PC-9 (cell line): ENCODE results near the gene FAF1. TPM values are rescaled to one million over a fixed set of nuclear protein-coding genes. Genes with fewer than 3 reads are reported as not detected.
"Not testable (repeated sequence)": the region's sequence is repeated elsewhere in the genome, so short reads cannot be mapped to it uniquely, and the experiment has no call there.

Experiments used
- BruUV-seq: library from RNA; stranded (reverse); fragments of 400-500 nt; replicated peaks from 2 replicates; lab custom pipeline; 2021; lab: Mats Ljungman, UMichigan
- CTCF ChIA-PET: fragments of 300-600 bp; sonication (Branson Sonifier 250); formaldehyde crosslinking; loops from one replicate; lab custom pipeline; 2022; ENCODE audit warnings: antibody characterized with exemption; lab: Charles Lee
- POLR2A ChIA-PET: fragments of 300-600 bp; sonication (Branson Sonifier 250); formaldehyde crosslinking; loops from one replicate; lab custom pipeline; 2022; ENCODE audit warnings: antibody characterized with exemption; ENCODE audit not compliant: unreplicated experiment; lab: Charles Lee
- DNase-seq, 2 experiments: peaks; one replicate each; pipeline versions ENCODE4 v3.0.0 to v3.0.0-alpha.2; 2015 to 2022; ENCODE audit warnings: mixed read lengths in 1 of 2
- H2AFZ ChIP-seq: fragments of 200-600 bp; sonication (generic); 2 replicates; pipeline ENCODE4 v1.8.1; 2017; ENCODE audit warnings: antibody characterized with exemption
- H3F3A ChIP-seq: fragments of 200-600 bp; sonication (generic); 2 replicates; pipeline ENCODE4 v1.8.1; 2017; ENCODE audit warnings: antibody characterized with exemption, mild to moderate bottlenecking, low read depth; ENCODE audit not compliant: insufficient read depth
- H3K27ac ChIP-seq: fragments of 200-600 bp; sonication (generic); 2 replicates; pipeline ENCODE4 v1.6.1; 2016; ENCODE audit warnings: mixed run types
- H3K27me3 ChIP-seq: fragments of 200-600 bp; sonication (generic); 2 replicates; pipeline ENCODE4 v1.6.1; 2016; ENCODE audit warnings: low read depth, mixed run types; ENCODE audit not compliant: insufficient read depth
- H3K36me3 ChIP-seq: fragments of 200-600 bp; sonication (generic); 2 replicates; pipeline ENCODE4 v1.6.1; 2016; ENCODE audit warnings: low read depth, mixed run types
- H3K4me1 ChIP-seq: fragments of 200-600 bp; sonication (generic); replicated peaks from 2 replicates; pipeline ENCODE4 v1.6.1; 2016; ENCODE audit warnings: mixed run types; ENCODE audit not compliant: insufficient read depth
- H3K4me2 ChIP-seq: fragments of 200-600 bp; sonication (generic); 2 replicates; pipeline ENCODE4 v1.6.1; 2017; ENCODE audit warnings: mixed run types
- H3K4me3 ChIP-seq: fragments of 200-600 bp; sonication (generic); 2 replicates; pipeline ENCODE4 v1.6.1; 2016; ENCODE audit warnings: mixed run types
- H3K79me2 ChIP-seq: fragments of 200-600 bp; sonication (generic); 2 replicates; pipeline ENCODE4 v1.6.1; 2017; ENCODE audit warnings: low read depth, mixed run types
- H3K9me2 ChIP-seq: fragments of 200-600 bp; sonication (generic); 2 replicates; pipeline ENCODE4 v1.8.1; 2017; ENCODE audit warnings: mild to moderate bottlenecking; ENCODE audit not compliant: insufficient read depth
- H3K9me3 ChIP-seq: fragments of 200-600 bp; sonication (generic); 2 replicates; pipeline ENCODE4 v1.8.1; 2016; ENCODE audit warnings: low read depth; ENCODE audit not compliant: insufficient read depth
- H4K20me1 ChIP-seq: fragments of 200-600 bp; sonication (generic); 2 replicates; pipeline ENCODE4 v1.8.1; 2017; ENCODE audit not compliant: insufficient read depth
- EZH2 ChIP-seq: fragments of 200-600 bp; sonication (generic); IDR thresholded peaks from 2 replicates; pipeline ENCODE4 v1.8.0; 2017; ENCODE audit warnings: antibody characterized with exemption, low read depth
- intact Hi-C: fragments of 100-400 bp; cut with micrococcal nuclease; formaldehyde crosslinking; loops from one replicate; pipeline ENCODE4 v1.10.0; 2022; ENCODE audit not compliant: unreplicated experiment
- total RNA-seq: library from RNA; stranded (reverse); gene quantifications from 2 replicates; pipeline ENCODE4 v1.2.3, GENCODE V29; 2021
- TF ChIP-seq, protein P1 (sequence below): fragments of 200-600 bp; sonication (generic); conservative IDR thresholded peaks from 2 replicates; pipeline ENCODE4 v1.6.1; 2017; ENCODE audit warnings: mixed run types, antibody characterized with exemption, mild to moderate bottlenecking, moderate library complexity

FAF1 gene
- total RNA-seq, 1 experiment from 2014 or later: 105 TPM

DNA sequence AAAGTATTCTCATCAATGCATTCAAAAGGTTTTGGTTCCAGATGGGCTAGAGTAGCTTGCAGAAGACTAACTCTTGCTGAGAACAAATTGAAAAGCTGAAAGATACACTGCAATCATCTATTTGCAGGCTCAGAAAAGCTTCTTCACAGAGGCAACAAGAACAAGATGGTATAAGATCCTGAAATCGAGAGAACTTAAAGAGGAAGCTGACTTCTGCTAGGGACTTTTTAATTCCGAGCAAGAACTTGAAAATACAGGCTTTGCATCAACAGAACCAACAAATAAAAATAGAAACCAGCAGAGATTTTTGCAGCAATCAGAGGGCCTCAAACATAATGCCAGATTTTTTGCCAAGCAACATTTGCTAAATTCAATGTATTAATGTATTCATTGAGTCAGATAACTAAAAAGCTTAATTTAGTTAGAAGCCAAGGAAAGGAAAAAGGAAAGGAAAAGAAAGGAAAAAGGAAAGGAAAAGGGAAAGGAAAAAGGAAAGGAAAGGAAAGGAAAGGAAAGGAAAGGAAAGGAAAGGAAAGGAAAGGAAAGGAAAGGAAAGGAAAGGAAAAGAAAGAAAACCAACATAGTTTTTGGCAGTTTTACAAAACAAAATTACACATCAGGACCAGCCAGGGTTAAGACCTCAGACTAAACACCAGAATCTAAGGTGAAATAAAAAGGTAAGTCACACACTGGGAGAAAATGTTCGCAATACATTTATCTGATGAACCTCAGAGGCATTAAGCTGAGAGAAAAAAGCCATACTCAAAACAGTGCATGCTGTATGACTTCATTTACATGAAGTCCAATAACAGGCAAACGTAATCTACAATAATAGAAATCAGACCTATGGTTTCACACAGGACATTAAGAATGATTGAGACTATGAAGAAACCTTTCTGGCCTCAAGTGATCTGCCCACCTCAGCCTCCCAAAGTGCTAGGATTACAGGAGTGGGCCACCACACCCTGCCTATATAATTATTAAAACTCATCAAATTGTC lies 42.6 kb downstream of the FAF1 start:
- Histone ChIP-seq H3K27me3 (no peaks in the 10 kb centered on the region), H3K4me2 (no peak overlapping the region), H4K20me1 (peaks cover 4% of the 10 kb centered on the region), H3K9me3 (no peaks in the 10 kb centered on the region; the same call in 1 of the 2 replicates), H3F3A (no peaks in the 10 kb centered on the region), H3K4me1 (no peaks in the 10 kb centered on the region), H3K36me3 (peaks cover 4% of the 10 kb centered on the region; the same call in 1 of the 2 replicates), H3K27ac (no peak overlapping the region), H3K9me2 (no peaks in the 10 kb centered on the region), H2AFZ (no peak overlapping the region), H3K4me3 (no peak overlapping the region), H3K79me2 (peaks cover 61% of the 10 kb centered on the region)
- POLR2A ChIA-PET: no interaction called here
- intact Hi-C loops: no loop called here
- CTCF ChIA-PET: interaction anchor here (0.7 kb wide), 2 partner anchors 13 to 130 kb away, joined by 6 to 10 read pairs; no protein-coding TSS in a partner anchor
- no TSS peak for BruUV-seq
- DNase-seq: no peak
- TF ChIP-seq, protein P1, sequence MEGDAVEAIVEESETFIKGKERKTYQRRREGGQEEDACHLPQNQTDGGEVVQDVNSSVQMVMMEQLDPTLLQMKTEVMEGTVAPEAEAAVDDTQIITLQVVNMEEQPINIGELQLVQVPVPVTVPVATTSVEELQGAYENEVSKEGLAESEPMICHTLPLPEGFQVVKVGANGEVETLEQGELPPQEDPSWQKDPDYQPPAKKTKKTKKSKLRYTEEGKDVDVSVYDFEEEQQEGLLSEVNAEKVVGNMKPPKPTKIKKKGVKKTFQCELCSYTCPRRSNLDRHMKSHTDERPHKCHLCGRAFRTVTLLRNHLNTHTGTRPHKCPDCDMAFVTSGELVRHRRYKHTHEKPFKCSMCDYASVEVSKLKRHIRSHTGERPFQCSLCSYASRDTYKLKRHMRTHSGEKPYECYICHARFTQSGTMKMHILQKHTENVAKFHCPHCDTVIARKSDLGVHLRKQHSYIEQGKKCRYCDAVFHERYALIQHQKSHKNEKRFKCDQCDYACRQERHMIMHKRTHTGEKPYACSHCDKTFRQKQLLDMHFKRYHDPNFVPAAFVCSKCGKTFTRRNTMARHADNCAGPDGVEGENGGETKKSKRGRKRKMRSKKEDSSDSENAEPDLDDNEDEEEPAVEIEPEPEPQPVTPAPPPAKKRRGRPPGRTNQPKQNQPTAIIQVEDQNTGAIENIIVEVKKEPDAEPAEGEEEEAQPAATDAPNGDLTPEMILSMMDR: no peak
- TF ChIP-seq EZH2: no peak

DNA sequence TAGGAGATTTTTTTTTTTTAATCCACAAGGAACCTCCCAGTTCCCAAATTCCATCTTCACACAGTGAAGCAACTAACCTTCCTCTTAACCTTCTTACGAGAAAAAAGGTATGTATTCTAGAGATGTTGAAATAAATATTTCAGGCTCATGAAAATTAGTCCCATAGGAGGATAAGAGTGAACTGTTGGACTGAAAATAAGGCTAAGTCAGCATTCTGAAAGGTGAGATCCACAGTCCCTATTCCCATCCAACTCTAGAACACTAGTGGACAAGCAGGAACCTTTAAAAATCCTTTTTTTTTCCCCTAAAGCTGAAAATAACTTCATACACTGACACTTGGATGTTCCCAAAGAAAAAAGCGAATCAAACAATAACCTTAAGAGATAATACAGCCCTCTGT lies 44.4 kb downstream of the FAF1 start:
- Histone ChIP-seq H3K4me3 (no peak overlapping the region), H2AFZ (no peak overlapping the region), H4K20me1 (peaks cover 4% of the 10 kb centered on the region), H3K9me2 (no peaks in the 10 kb centered on the region), H3K27me3 (no peaks in the 10 kb centered on the region), H3K4me1 (no peaks in the 10 kb centered on the region), H3K36me3 (peaks cover 4% of the 10 kb centered on the region; the same call in 1 of the 2 replicates), H3K9me3 (no peaks in the 10 kb centered on the region; the same call in 1 of the 2 replicates), H3F3A (no peaks in the 10 kb centered on the region), H3K79me2 (peaks cover 55% of the 10 kb centered on the region), H3K27ac (no peak overlapping the region), H3K4me2 (no peak overlapping the region)
- intact Hi-C loops: no loop called here
- no TSS peak for BruUV-seq
- no peak for TF ChIP-seq EZH2
- TF ChIP-seq, protein P1: no peak
- POLR2A ChIA-PET: no interaction called here
- CTCF ChIA-PET: interaction anchor here (0.6 kb wide), 1 partner anchor 376 kb away, joined by 18 read pairs; no protein-coding TSS in a partner anchor
- no peak for DNase-seq

DNA sequence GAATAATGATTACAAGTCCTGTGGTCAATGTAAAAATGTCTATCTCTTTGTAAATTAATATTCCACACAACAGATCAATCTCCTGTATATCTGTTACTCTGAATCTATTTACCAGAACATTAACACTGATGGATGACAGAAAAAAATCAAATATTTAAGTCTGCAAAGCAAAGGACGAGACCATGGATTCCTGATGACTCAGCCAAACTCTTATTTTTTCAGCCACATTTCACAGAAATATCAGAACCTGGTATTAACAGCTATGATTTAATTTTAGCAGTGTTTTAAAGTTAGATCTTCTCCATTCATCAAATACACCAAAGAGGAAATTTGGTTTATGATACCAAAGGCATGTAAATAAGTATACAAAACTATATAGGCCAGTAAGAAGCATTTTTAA lies 46.1 kb downstream of the FAF1 start:
- Histone ChIP-seq H3K27ac (no peak overlapping the region), H3K79me2 (peaks cover 44% of the 10 kb centered on the region), H4K20me1 (peaks cover 4% of the 10 kb centered on the region), H3K4me2 (no peak overlapping the region), H3K36me3 (peaks cover 4% of the 10 kb centered on the region; the same call in 1 of the 2 replicates), H3K9me3 (no peaks in the 10 kb centered on the region; the same call in 1 of the 2 replicates), H3K9me2 (no peaks in the 10 kb centered on the region), H3K27me3 (no peaks in the 10 kb centered on the region), H3F3A (no peaks in the 10 kb centered on the region), H3K4me3 (no peak overlapping the region), H3K4me1 (no peaks in the 10 kb centered on the region), H2AFZ (no peak overlapping the region)
- TF ChIP-seq, protein P1: no peak
- no peak for TF ChIP-seq EZH2
- no TSS peak for BruUV-seq
- DNase-seq: no peak
- POLR2A ChIA-PET: no interaction called here
- CTCF ChIA-PET: interaction anchor here (0.6 kb wide), 1 partner anchor 41 kb away, joined by 3 read pairs; no protein-coding TSS in a partner anchor
- intact Hi-C loops: no loop called here

DNA sequence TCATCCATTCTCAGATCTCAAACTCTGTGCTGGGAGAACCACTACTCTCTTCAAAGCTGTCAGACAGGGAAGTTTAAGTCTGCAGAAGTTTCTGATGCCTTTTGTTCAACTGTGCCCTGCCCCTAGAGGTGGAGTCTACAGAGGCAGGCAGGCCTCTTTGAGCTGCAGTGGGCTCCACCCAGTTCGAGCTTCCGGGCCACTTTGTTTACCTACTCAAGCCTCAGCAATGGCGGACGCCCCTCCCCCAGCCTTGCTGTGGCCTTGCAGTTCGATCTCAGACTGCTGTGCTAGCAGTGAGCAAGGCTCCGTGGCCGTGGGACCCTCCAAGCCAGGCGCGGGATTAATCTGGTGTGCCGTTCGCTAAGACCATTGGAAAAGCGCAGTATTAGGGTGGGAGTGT lies 49.7 kb downstream of the FAF1 start:
- POLR2A ChIA-PET, DNase-seq, H3K27ac ChIP-seq, H2AFZ ChIP-seq, CTCF ChIA-PET, H3K4me3 ChIP-seq, H3K27me3 ChIP-seq, H3K36me3 ChIP-seq, H3K9me3 ChIP-seq, H3K4me1 ChIP-seq, BruUV-seq, H3K9me2 ChIP-seq, H3F3A ChIP-seq, H4K20me1 ChIP-seq, H3K4me2 ChIP-seq, intact Hi-C loops: not testable (repeated sequence)
- H3K79me2 ChIP-seq: peaks cover 29% of the 10 kb centered on the region

DNA sequence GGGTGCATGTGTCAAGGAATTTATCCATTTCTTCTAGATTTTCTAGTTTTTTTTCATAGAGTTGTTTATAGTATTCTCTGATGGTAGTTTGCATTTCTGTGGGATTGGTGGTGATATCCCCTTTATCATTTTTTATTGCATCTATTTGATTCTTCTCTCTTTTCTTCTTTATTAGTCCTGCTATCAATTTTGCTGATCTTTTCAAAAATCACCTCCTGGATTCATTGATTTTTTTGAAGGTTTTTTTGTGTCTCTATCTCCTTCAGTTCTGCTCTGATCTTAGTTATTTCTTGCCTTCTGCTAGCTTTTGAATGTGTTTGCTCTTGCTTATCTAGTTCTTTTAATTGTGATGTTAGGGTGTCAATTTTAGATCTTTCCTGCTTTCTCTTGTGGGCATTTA lies 52.5 kb downstream of the FAF1 start:
- POLR2A ChIA-PET, CTCF ChIA-PET, H3K27ac ChIP-seq, H3K36me3 ChIP-seq, H3K9me3 ChIP-seq, H3K27me3 ChIP-seq, H4K20me1 ChIP-seq, H3K4me3 ChIP-seq, H2AFZ ChIP-seq, BruUV-seq, H3K9me2 ChIP-seq, intact Hi-C loops, H3K4me1 ChIP-seq, H3F3A ChIP-seq, H3K4me2 ChIP-seq, DNase-seq: not testable (repeated sequence)
- H3K79me2 ChIP-seq: peaks cover 15% of the 10 kb centered on the region; the same call in 1 of the 2 replicates
